Right lobe of liver (tissue), 5 donors: ENCODE results near the gene RAD54L2. TPM values are rescaled to one million over a fixed set of nuclear protein-coding genes. Genes with fewer than 3 reads are reported as not detected.

Experiments used
- total RNA-seq, 6 experiments: library from RNA; depleted of rRNA in 2 of 6; stranded (reverse); fragments of >200 nt in 2 of 6; fragmentation: NEBNext Ultra II Directional in 3 of 6; extraction: Animal tissue kit (Norgen Biotek cat#: 25700) in 3 of 6; gene quantifications; one replicate each; pipeline versions ENCODE4 v1.1.0 to v1.2.4, GENCODE V29; 2016 to 2023
- donor health status: DM: no; HTN: no; CAD: no.
- donor health status: DM: no; HTN: no; CAD: no.
- donor health status: DM: no; HTN: yes; CAD: no.
- donor health status: DM: no; HTN: yes; CAD: no.

The RAD54L2 gene
- total RNA-seq, 6 experiments from 2014 or later: 8.0 to 21.1 (median 13.7) TPM

Other genes with a start within 250 kb of the RAD54L2 start
- 100 to 1,000 TPM in 2 of 6 experiments, 10 to 100 TPM in 4; 60.9 to 128 (median 81.8) TPM for gene MANF, start 153.4 kb upstream of the RAD54L2 start, total RNA-seq
- gene RBM15B, start 147.4 kb upstream of the RAD54L2 start, total RNA-seq: 10 to 100 TPM in 2 of 6 experiments, 1 to 10 TPM in 4; 7.1 to 14.1 (median 9.4) TPM
- gene DCAF1, start 38.7 kb upstream of the RAD54L2 start, total RNA-seq: 10 to 100 TPM in 2 of 6 experiments, 1 to 10 TPM in 4; 8.2 to 11.6 (median 9.5) TPM
- gene TEX264, start 132.5 kb downstream of the RAD54L2 start, total RNA-seq: 10 to 100 TPM; 26.5 to 67.0 (median 40.8) TPM
- 1 to 10 TPM in 1 of 6 experiments, not detected in 5; 1.2 TPM for gene GRM2, start 168.3 kb downstream of the RAD54L2 start, total RNA-seq
- gene IQCF6, start 240.5 kb downstream of the RAD54L2 start, total RNA-seq: not detected